Measurements from ENCODE around the gene NDUFB3. TPM values are rescaled to one million over a fixed set of nuclear protein-coding genes. Genes with fewer than 3 reads are reported as not detected.

NDUFB3 gene
- total RNA-seq, 1 experiment from 2014 or later, result 96.7 TPM

GRCh38 chr2:201128933-201129505 is 57.2 kb downstream of the NDUFB3 start:
- no TSS peak for BruUV-seq (replicated peaks)
- intact Hi-C loops (cut with micrococcal nuclease; ENCODE audit: unreplicated experiment), result loop anchor here (1.0 kb wide), 1 partner anchor 20 kb away; no protein-coding TSS in a partner anchor
- peak overlapping the region; percentile 50 for H3K4me2 ChIP-seq
- no peaks in the 10 kb centered on the region for H3K9me3 ChIP-seq (ENCODE audit: insufficient read depth, low read depth)
- H3K4me1 ChIP-seq (replicated peaks; ENCODE audit: insufficient read depth), result peaks cover 60% of the 10 kb centered on the region
- H3K27ac ChIP-seq, result peak overlapping the region; percentile 59
- no peaks in the 10 kb centered on the region for H3K27me3 ChIP-seq (ENCODE audit: insufficient read depth, low read depth)
- ChIA-PET POLR2A (ENCODE audit: unreplicated experiment) (no interaction called here), CTCF (no interaction called here)
- H4K20me1 ChIP-seq (ENCODE audit: insufficient read depth), result no peaks in the 10 kb centered on the region
- H3K79me2 ChIP-seq (ENCODE audit: low read depth), result peaks cover 53% of the 10 kb centered on the region
- DNase-seq, result peak in 1 of 2 experiments; percentile 65
- H3K4me3 ChIP-seq, result no peak overlapping the region
- peaks cover 17% of the 10 kb centered on the region; the same call in 1 of the 2 replicates for H3F3A ChIP-seq (ENCODE audit: insufficient read depth, low read depth)
- H3K9me2 ChIP-seq (ENCODE audit: insufficient read depth), result no peaks in the 10 kb centered on the region
- H3K36me3 ChIP-seq (ENCODE audit: low read depth), result no peaks in the 10 kb centered on the region
- H2AFZ ChIP-seq, result no peak overlapping the region
- no peak for TF ChIP-seq EZH2 (IDR thresholded peaks at IDR 0.05; ENCODE audit: low read depth)
- no peak for TF ChIP-seq CTCF (conservative IDR thresholded peaks at IDR 0.05)

- H3K79me2 ChIP-seq (ENCODE audit: low read depth), result peaks cover 39% of the 10 kb centered on the region
- peaks cover 9% of the 10 kb centered on the region; the same call in 1 of the 2 replicates for H3F3A ChIP-seq (ENCODE audit: insufficient read depth, low read depth)
- TF ChIP-seq CTCF (conservative IDR thresholded peaks at IDR 0.05), result no peak
- no peak for TF ChIP-seq EZH2 (IDR thresholded peaks at IDR 0.05; ENCODE audit: low read depth)
- no peaks in the 10 kb centered on the region for H3K27me3 ChIP-seq (ENCODE audit: insufficient read depth, low read depth)
- peaks cover 43% of the 10 kb centered on the region for H3K4me1 ChIP-seq (replicated peaks; ENCODE audit: insufficient read depth)
- POLR2A ChIA-PET (ENCODE audit: unreplicated experiment), result interaction anchor here (0.6 to 0.8 kb wide), 3 partner anchors 17 to 28 kb away, joined by 3 to 4 read pairs (median 4); no protein-coding TSS in a partner anchor
- no peaks in the 10 kb centered on the region for H3K9me3 ChIP-seq (ENCODE audit: insufficient read depth, low read depth)
- CTCF ChIA-PET, result interaction anchor here (1.2 kb wide), 1 partner anchor 18 kb away, joined by 6 read pairs; no protein-coding TSS in a partner anchor
- no peak overlapping the region for H2AFZ ChIP-seq
- peak overlapping the region; percentile 63 for H3K27ac ChIP-seq
- no peaks in the 10 kb centered on the region for H3K9me2 ChIP-seq (ENCODE audit: insufficient read depth)
- no peak overlapping the region for H3K4me3 ChIP-seq
- H4K20me1 ChIP-seq (ENCODE audit: insufficient read depth), result no peaks in the 10 kb centered on the region
- BruUV-seq (replicated peaks), result no TSS peak
- DNase-seq, result peak in 1 of 2 experiments; percentile 81
- no peaks in the 10 kb centered on the region for H3K36me3 ChIP-seq (ENCODE audit: low read depth)
- intact Hi-C loops (cut with micrococcal nuclease; ENCODE audit: unreplicated experiment), result no loop called here
- H3K4me2 ChIP-seq, result peak overlapping the region; percentile 10; the same call in 1 of the 2 replicates
Measured at GRCh38 chr2:201130524-201131186, 58.9 kb downstream of the NDUFB3 start.

GRCh38 chr2:201132518-201132917 is 60.7 kb downstream of the NDUFB3 start:
- intact Hi-C loops (cut with micrococcal nuclease; ENCODE audit: unreplicated experiment), result no loop called here
- CTCF ChIA-PET, result interaction anchor here (1.1 kb wide), 1 partner anchor 18 kb away, joined by 3 read pairs; no protein-coding TSS in a partner anchor
- no peaks in the 10 kb centered on the region for H3K9me3 ChIP-seq (ENCODE audit: insufficient read depth, low read depth)
- no peaks in the 10 kb centered on the region for H3K36me3 ChIP-seq (ENCODE audit: low read depth)
- no peak overlapping the region for H3K27ac ChIP-seq
- H2AFZ ChIP-seq, result no peak overlapping the region
- H3K4me3 ChIP-seq, result no peak overlapping the region
- POLR2A ChIA-PET (ENCODE audit: unreplicated experiment), result no interaction called here
- no peak for DNase-seq
- peaks cover 21% of the 10 kb centered on the region for H3K79me2 ChIP-seq (ENCODE audit: low read depth)
- no TSS peak for BruUV-seq (replicated peaks)
- no peaks in the 10 kb centered on the region for H4K20me1 ChIP-seq (ENCODE audit: insufficient read depth)
- H3K9me2 ChIP-seq (ENCODE audit: insufficient read depth), result no peaks in the 10 kb centered on the region
- peaks cover 9% of the 10 kb centered on the region; the same call in 1 of the 2 replicates for H3F3A ChIP-seq (ENCODE audit: insufficient read depth, low read depth)
- peaks cover 30% of the 10 kb centered on the region for H3K4me1 ChIP-seq (replicated peaks; ENCODE audit: insufficient read depth)
- TF ChIP-seq EZH2 (IDR thresholded peaks at IDR 0.05; ENCODE audit: low read depth) (no peak), CTCF (conservative IDR thresholded peaks at IDR 0.05) (no peak)
- H3K27me3 ChIP-seq (ENCODE audit: insufficient read depth, low read depth), result no peaks in the 10 kb centered on the region
- no peak overlapping the region for H3K4me2 ChIP-seq

Other genes with a start within 250 kb of the NDUFB3 start
- 38.5 and 57.0 TPM in 2 replicates for gene CLK1, start 207.3 kb upstream of the NDUFB3 start, total RNA-seq (2021)
- gene PPIL3, start 182.9 kb upstream of the NDUFB3 start, total RNA-seq (2021), result 41.0 and 49.0 TPM in 2 replicates
- gene NIF3L1, start 182.6 kb upstream of the NDUFB3 start, total RNA-seq (2021), result 27.3 and 45.6 TPM in 2 replicates
- 34.0 and 43.3 TPM in 2 replicates for gene ORC2, start 108.3 kb upstream of the NDUFB3 start, total RNA-seq (2021)
- 8.8 and 10.7 TPM in 2 replicates for gene HYCC2, start 330 bp upstream of the NDUFB3 start, total RNA-seq (2021)
- gene CFLAR, start 44.2 kb downstream of the NDUFB3 start, total RNA-seq (2021), result 75.4 and 99.1 TPM in 2 replicates
- 15.2 and 16.9 TPM in 2 replicates for gene CASP10, start 111.1 kb downstream of the NDUFB3 start, total RNA-seq (2021)
- 42.4 and 48.2 TPM in 2 replicates for gene CASP8, start 188.5 kb downstream of the NDUFB3 start, total RNA-seq (2021)

All from PC-9 (cell line).